Lung (tissue), 12 donors: ENCODE results near the gene TARBP2. TPM values are rescaled to one million over a fixed set of nuclear protein-coding genes. Genes with fewer than 3 reads are reported as not detected.
"Not testable (repeated sequence)": the region's sequence is repeated elsewhere in the genome, so short reads cannot be mapped to it uniquely, and the experiment has no call there.

Source experiments
- ATAC-seq: fragments of 200-7000 bp; cut with Tn5 transposase; one replicate; pipeline ENCODE4 v1.9.1; 2020; ENCODE audit warnings: moderate number of reproducible peaks; ENCODE audit not compliant: insufficient read depth, low FRiP score
- DNase-seq, 3 donors: peaks; one replicate each; pipeline ENCODE4 v3.0.0-alpha.2; 2013 to 2017
- H3K27ac ChIP-seq, 2 donors: one replicate each; pipeline ENCODE4 v1.5.1; 2013; ENCODE audit warnings: mild to moderate bottlenecking in 2 of 2, moderate library complexity in 2 of 2, control low read depth in 1 of 2, inconsistent platforms in 1 of 2, low read depth in 1 of 2, low read length in 1 of 2
- H3K27me3 ChIP-seq, 3 donors: one replicate each; pipeline ENCODE4 v1.5.1; 2013; ENCODE audit warnings: low read length in 2 of 3; ENCODE audit not compliant: control insufficient read depth in 3 of 3, insufficient read depth in 3 of 3
- H3K36me3 ChIP-seq, 4 donors: one replicate each; pipeline ENCODE4 v1.5.1; 2013; ENCODE audit warnings: low read length in 4 of 4, mild to moderate bottlenecking in 1 of 4, moderate library complexity in 1 of 4; ENCODE audit not compliant: control insufficient read depth in 4 of 4, insufficient read depth in 4 of 4
- H3K4me1 ChIP-seq, 5 donors: one replicate each; pipeline ENCODE4 v1.5.1; 2013; ENCODE audit warnings: low read length in 5 of 5, mild to moderate bottlenecking in 2 of 5, moderate library complexity in 1 of 5; ENCODE audit not compliant: control insufficient read depth in 5 of 5, insufficient read depth in 5 of 5
- H3K4me3 ChIP-seq: one replicate; pipeline ENCODE4 v1.5.1; 2013; ENCODE audit warnings: mild to moderate bottlenecking, control low read depth, moderate library complexity
- H3K9ac ChIP-seq, 2 donors: one replicate each; pipeline ENCODE4 v1.5.1; 2013; ENCODE audit warnings: low read length in 2 of 2, control low read depth in 1 of 2; ENCODE audit not compliant: insufficient read depth in 1 of 2
- H3K9me3 ChIP-seq, 4 donors: one replicate each; pipeline ENCODE4 v1.5.1; 2013; ENCODE audit warnings: low read length in 3 of 4, mild to moderate bottlenecking in 1 of 4, moderate library complexity in 1 of 4; ENCODE audit not compliant: control insufficient read depth in 4 of 4, insufficient read depth in 3 of 4
- CTCF ChIP-seq: IDR thresholded peaks from 2 replicates; pipeline ENCODE4 v1.5.1; 2012; ENCODE audit warnings: mild to moderate bottlenecking; ENCODE audit errors: control extremely low read depth, extremely low read depth
- WGBS, 2 donors: extraction: QIAGEN DNeasy Blood & Tissue Kit; methylation state at CpG; one replicate each; pipeline ENCODE4 v1.1.7; 2013; 5-methylcytosine and 5-hydroxymethylcytosine counted together
- polyA plus RNA-seq, 2 donors: library from polyadenylated mRNA; stranded (reverse); fragments of 200-250 nt; gene quantifications; one replicate each; pipeline ENCODE4 v1.2.1, GENCODE V29; 2013
- total RNA-seq, 2 donors: library from RNA; depleted of rRNA in 1 of 2; stranded (reverse); fragments of >200 nt in 1 of 2; gene quantifications; one replicate each; pipeline ENCODE4 v1.2.1, GENCODE V29; 2014 to 2021
- donor health status: control.
- donor health status: control.
- donor health status: Bipolar disorder and iron deficiency.
- donor health status: healthy.
- donor health status: DM: yes; HTN: yes; CAD: no.

The TARBP2 gene
- total and polyA plus RNA-seq, 4 donors, result 32.2 to 41.3 (median 34.8) TPM

DNA sequence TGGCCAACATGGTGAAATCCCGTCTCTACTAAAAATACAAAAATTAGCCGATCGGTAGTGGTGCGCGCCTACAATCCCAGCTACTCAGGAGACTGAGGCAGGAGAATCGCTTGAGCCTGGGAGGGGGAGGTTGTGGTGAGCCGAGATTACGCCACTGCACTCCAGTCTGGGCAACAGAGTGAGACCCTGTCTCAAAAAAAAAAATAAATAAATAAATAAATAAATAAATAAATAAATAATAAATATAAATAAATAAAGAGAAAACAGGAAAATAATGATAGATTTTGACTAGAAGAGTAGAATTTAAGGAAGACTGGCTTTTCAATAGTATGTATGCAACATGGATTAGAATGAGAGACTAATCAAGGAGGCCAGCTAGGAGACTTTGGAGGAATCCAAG, 49.0 kb downstream of the TARBP2 start:
- WGBS, 2 donors, result 97% methylated on average over 8 of the region's 8 CpGs
- not testable (repeated sequence) for H3K9me3 ChIP-seq, H3K9ac ChIP-seq, H3K27me3 ChIP-seq, DNase-seq, H3K27ac ChIP-seq, H3K4me3 ChIP-seq, ATAC-seq, H3K4me1 ChIP-seq
- H3K36me3 ChIP-seq, result peaks cover 11 to 27% (median 20%) of the 10 kb centered on the region in 4 donors

DNA sequence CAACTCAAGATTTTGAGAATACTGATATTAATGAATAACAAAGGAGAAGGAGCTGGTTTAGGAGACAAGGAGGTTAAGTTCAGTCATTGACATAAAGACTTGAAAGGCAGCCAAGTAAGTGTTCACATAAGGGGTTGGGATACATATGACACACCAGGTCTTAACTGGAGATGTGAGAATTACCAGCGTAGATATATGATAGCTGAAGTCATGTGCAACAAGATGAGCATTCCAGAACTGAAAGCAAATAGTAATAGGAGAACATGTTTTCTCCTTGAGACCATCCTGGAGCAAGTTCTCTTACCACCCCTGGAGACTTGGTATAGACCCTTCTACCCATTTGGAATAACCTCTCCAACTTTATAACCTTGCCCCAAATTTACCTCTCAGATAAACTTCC, 49.5 kb downstream of the TARBP2 start:
- no peaks in the 10 kb centered on the region for H3K9me3 ChIP-seq
- TF ChIP-seq CTCF, result no peak
- WGBS, 2 donors, result 80 to 84% methylated on average over 1 of the region's 1 CpG
- DNase-seq, result peak in 1 of 3 donors; percentile 6
- no peak for ATAC-seq
- H3K27ac ChIP-seq, result no peak overlapping the region
- H3K36me3 ChIP-seq, result peaks cover 11 to 27% (median 20%) of the 10 kb centered on the region in 4 donors
- no peak overlapping the region for H3K9ac ChIP-seq
- no peak overlapping the region for H3K4me3 ChIP-seq
- no peaks in the 10 kb centered on the region for H3K27me3 ChIP-seq
- H3K4me1 ChIP-seq, result peaks cover 0 to 2% (median 0%) of the 10 kb centered on the region in 5 donors

GRCh38 chr12:53551889-53552291, 50.8 kb downstream of the TARBP2 start:
- 90 to 91% methylated on average over 2 of the region's 2 CpGs for WGBS, 2 donors
- Histone ChIP-seq H3K4me1 (peaks cover 0 to 2% (median 0%) of the 10 kb centered on the region in 5 donors), H3K9me3 (no peaks in the 10 kb centered on the region), H3K27ac (no peak overlapping the region), H3K9ac (no peak overlapping the region), H3K4me3 (no peak overlapping the region), H3K27me3 (no peaks in the 10 kb centered on the region), H3K36me3 (peaks cover 11 to 27% (median 20%) of the 10 kb centered on the region in 4 donors)
- TF ChIP-seq CTCF, result no peak
- DNase-seq, result peak in 1 of 3 donors; percentile 13
- ATAC-seq, result no peak

DNA sequence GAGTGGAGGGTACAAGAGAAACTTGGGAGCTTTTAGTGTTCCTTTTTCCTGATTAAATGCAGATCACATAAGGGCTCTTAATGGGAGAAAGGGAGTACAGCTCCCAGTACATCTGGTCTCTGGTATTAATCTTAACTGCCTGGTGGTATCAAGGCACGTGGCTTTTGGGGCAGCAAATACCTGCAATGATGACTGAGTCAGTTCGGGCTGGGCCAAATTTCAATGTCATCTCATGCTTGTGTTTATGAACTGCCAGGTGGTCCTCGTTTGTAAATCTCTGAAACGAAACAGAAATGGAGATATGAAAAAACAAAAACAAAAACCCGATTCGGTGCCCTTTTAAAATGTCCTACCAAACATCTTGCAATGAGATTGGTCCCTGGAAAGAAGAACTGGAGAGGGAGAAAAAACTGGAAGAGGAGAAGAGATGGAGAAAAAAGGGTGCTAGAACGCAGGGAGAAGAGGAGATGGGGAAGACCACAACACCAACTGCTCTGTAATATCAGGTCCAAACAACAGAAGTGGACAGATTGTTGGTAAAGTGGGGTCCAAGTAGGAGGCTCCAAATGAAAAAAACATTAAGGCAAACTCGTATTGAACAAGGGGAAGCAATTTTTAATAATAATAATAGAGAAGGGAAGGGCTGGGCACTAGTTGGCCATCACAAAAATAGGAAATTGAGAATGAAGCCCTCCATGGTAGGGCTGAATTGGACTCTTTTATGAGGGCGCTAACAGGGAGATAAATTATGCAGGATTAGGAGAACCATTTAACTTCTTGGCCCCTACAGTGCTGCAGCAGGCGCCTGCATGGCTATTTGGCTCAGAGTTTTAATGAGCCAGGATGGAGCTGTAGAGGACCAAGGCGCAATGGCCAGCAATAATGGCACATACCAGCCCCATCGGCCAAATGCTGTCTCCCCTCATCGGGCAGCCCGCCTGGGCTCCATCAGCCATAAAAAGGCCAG, 51.6 kb downstream of the TARBP2 start:
- ATAC-seq, result no peak
- no peak overlapping the region for H3K27ac ChIP-seq
- WGBS, 2 donors, result 92 to 97% methylated on average over 13 to 14 of the region's 14 CpGs
- H3K9ac ChIP-seq, result no peak overlapping the region
- no peak for DNase-seq
- H3K36me3 ChIP-seq, result peaks cover 11 to 24% (median 18%) of the 10 kb centered on the region in 4 donors
- no peaks in the 10 kb centered on the region for H3K9me3 ChIP-seq
- no peak overlapping the region for H3K4me3 ChIP-seq
- no peaks in the 10 kb centered on the region for H3K27me3 ChIP-seq
- TF ChIP-seq CTCF, result no peak
- peaks cover 0 to 2% (median 0%) of the 10 kb centered on the region in 5 donors for H3K4me1 ChIP-seq
